GM19193 (cell line): ENCODE data around the gene RGL1.

ENCODE experiments used
- POLR2A ChIP-seq: IDR thresholded peaks from 4 replicates; pipeline ENCODE4 v1.6.1; 2011; ENCODE audit not compliant: insufficient read depth, insufficient read length; ENCODE audit errors: extremely low read depth

RGL1 gene

GRCh38 chr1:183830389-183830788, 25.5 kb downstream of the RGL1 start:
- TF ChIP-seq POLR2A = no peak

DNA sequence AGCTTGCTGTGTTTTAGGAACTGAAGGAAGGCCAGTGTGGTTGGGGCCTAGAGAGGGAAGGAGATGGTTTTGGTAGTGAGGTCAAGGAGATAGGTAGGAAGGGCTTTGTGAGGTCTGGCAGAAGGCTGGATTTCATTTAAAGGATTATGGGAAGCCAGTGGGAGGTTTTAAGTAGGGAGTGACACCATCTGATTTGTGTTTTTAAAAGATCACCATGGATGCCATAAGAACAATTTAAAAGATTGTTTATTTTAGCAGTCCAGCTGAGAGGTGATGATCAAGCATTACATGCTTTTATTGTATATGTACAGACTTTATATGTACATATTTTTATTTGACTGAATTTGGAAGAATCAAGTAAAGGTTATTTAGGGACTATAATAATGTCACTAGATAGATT, 26.4 kb downstream of the RGL1 start:
- TF ChIP-seq POLR2A = no peak

- no peak for TF ChIP-seq POLR2A
Observed at GRCh38 chr1:183832459-183832858, 27.5 kb downstream of the RGL1 start.

GRCh38 chr1:183834568-183834967, 29.6 kb downstream of the RGL1 start:
- TF ChIP-seq POLR2A = no peak

DNA sequence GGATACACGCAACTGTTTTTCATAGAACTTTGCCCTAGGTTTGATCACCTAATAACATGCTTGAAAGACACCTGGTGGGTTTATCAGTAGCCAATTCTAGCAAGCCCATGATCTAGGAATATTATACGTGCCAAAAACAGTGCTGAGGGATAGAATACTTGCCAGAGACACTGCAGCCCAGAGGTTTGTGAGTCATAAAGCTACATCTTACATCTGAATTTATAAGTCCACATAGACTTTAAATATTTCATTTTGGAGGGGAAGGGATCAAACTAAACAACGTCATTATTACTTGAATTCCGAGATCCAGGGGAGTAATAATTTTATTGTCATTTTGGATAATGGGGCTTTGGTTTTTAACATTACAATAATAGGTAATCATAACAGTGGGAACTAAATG, 31.7 kb downstream of the RGL1 start:
- no peak for TF ChIP-seq POLR2A

- no peak for TF ChIP-seq POLR2A
Observed at GRCh38 chr1:183837062-183837461, 32.1 kb downstream of the RGL1 start.

DNA sequence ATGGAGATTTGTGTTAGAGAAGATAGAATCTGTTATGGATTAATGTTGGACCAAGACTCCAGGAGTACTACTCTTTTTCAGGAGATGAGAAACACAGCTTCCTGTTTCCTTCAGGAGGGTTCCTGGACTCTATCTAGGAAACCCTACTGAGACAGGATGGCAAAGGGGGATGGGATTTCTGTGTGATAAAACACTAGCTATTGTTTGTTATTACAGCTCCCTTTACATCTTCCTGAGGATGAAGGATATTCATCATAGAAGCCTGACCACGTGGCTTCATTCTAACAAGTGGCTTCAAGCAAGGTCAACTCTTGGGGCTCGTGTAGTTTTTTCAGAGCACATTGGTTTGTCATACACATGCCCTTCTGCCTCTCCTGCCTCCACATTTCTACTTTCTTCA, 33.3 kb downstream of the RGL1 start:
- no peak for TF ChIP-seq POLR2A

GRCh38 chr1:183840140-183840539, 35.2 kb downstream of the RGL1 start:
- TF ChIP-seq POLR2A = no peak

DNA sequence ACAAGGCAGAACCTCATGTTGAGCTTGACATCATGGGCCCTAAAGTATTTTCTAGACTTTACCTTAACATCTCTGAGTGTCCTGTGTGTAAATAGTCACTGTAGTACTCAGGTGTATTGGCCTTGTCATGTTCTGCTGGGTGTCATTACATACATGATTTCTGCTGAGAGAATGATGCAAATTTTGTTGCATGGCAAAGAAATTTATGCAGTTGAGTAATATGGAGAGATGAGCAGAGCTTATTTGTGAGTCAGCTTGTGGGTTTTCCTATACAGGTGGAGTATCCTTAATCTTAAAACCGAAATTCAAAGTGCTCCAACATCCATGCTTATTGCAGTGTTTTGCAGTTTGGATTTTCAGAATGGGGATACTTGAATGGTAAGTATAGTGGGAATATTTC, 36.6 kb downstream of the RGL1 start:
- no peak for TF ChIP-seq POLR2A

DNA sequence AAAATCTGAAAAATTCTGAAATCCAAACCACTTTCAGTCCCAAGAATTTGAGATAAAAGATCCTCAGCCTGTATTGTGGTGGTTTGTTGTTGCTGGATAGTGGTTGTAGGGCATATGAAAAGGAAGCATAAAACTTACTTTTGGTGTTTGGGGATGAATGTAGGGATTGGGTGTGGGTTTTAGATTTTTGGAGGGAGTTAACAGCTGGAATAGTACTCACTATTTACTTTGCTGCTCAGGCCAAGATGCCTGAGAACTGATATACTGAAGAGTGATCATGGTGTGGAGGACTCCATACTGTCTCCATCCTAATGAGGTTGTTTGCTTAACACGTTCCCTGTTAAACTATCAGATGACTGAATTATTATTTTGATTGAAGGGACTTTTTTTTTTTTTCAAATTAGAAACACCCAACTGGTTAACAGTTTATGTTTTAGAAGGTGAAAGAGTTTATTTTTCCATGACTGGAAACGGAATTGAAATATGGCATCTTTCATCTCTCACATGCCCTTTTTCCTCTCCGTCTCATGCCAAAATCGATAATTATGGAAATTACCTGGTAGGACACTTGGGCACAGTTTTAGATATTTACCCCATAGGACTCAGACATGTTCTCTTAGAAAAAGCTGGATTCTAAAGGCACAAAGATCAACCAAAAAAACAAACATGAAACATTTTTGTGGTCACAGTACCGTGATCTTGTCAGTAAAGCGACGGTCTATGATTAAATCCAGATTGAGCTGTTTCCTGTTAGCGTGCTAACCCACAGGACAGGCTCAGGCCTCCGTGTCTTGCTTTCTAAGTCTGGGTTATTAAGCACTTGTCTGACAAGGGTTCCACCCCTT, 37.3 kb downstream of the RGL1 start:
- TF ChIP-seq POLR2A = no peak

- TF ChIP-seq POLR2A = no peak
Observed at GRCh38 chr1:183842795-183843144, 37.9 kb downstream of the RGL1 start.

GRCh38 chr1:183844806-183845205, 39.9 kb downstream of the RGL1 start:
- no peak for TF ChIP-seq POLR2A

GRCh38 chr1:183845681-183846080, 40.8 kb downstream of the RGL1 start:
- TF ChIP-seq POLR2A = no peak

GRCh38 chr1:183847641-183848040, 42.7 kb downstream of the RGL1 start:
- TF ChIP-seq POLR2A = no peak

DNA sequence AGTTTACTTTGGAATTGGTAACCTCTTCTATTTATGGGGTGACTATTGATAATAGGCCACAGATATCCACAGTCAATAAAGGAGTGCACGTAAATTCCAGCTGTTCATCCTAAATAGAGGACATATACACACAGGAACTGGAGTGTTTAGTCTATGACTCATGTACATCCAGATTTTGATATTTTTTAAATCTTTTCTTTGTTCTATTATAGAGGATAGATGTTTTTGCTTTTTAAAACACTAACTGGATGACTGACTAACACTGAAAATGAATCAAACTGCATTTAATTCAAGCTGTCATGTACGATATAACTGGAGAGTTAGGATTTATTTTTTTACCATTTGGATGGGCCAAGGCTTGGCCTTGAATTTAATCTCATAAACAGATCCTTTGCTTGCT, 45.9 kb downstream of the RGL1 start:
- no peak for TF ChIP-seq POLR2A

DNA sequence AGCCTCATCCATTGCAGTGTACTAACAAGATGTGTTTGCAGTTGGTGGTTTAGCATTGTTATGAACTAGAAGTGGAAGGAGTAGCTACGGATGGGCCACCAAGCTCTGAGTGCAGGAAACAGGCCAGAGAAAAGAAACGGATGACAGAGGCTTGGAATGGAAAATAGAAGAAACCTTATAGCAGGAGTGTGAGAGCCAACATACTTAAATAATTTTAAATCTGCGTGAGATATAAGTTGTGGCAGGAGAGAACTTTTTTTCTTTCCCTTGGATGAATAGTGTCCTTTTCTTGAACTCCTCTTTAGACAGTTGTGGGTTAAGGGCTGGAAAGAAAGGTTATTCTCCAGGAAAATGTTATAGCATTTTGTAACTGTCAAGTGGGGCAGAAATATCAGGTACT, 54.2 kb downstream of the RGL1 start:
- TF ChIP-seq POLR2A = no peak

DNA sequence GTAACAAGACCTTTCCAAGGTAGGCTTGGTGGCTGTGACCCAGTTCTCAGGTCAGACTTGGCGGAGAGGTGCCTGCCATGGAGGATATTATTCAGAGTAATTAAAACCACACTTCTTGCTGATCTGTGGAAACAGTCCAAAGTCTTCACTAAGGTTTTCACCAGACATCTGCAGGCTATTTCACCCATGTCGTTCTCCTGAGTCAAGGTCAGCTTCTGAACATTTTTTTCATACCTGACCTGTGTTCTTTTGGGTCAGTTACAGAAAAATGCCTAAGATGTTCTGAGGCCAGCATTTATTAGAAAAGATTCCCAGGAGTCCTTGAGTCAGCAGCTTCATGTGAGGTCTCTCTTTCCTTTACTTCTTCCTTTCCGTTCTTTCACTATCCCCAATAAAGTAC, 54.9 kb downstream of the RGL1 start:
- TF ChIP-seq POLR2A = no peak

GRCh38 chr1:183862967-183863366, 58.0 kb downstream of the RGL1 start:
- TF ChIP-seq POLR2A = no peak

- TF ChIP-seq POLR2A = no peak
Observed at GRCh38 chr1:183863852-183864251, 58.9 kb downstream of the RGL1 start.
